Stimulated activated CD4-positive, alpha-beta T cell treated with anti-CD3 and anti-CD28 coated beads, TNF-alpha, amount 100 ng/mL, for 24 hours (primary cell): Measurements from ENCODE around the gene RNF126.

ENCODE experiments used
- DNase-seq, 3 experiments: peaks; one replicate each; pipeline ENCODE4 v3.0.0-alpha.2; 2020; ENCODE audit warnings: low read depth in 3 of 3

The RNF126 gene

DNA sequence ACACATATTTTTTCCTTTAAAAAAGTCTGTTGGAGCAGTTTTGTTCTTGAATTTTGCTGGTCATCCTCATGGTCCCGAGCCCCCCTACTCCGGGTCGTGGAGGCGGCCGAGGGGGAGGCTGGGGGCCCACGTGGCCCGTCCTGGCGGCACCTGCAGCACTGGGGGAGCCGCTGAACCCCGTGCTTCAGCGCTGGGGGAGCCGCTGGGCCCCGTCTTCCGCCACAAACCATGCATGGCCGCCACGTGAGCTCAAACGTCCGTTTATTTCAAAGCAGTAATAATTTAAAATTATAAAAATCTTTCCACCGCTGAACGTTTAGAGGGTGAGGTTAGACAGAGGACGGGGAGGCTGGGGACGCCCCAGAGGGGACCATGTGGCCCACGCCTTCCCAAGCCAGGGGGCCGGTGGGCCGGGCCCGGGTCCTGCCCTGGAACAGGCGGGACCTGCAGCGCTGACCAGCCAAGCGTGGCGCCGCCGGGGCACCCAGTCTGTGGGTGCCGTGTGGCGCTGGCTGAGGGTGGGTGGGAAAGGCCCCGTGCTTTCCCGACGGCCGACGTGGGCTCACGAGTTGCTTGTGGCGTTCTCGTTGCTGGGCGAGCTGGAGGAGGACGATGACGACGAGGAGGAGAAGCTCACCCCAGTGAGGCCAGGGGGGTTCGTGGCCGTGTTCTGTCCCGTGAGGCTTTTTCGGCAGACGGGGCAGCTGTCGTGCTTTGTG is 15.3 kb downstream of the RNF126 start:
- DNase-seq, result no peak

DNA sequence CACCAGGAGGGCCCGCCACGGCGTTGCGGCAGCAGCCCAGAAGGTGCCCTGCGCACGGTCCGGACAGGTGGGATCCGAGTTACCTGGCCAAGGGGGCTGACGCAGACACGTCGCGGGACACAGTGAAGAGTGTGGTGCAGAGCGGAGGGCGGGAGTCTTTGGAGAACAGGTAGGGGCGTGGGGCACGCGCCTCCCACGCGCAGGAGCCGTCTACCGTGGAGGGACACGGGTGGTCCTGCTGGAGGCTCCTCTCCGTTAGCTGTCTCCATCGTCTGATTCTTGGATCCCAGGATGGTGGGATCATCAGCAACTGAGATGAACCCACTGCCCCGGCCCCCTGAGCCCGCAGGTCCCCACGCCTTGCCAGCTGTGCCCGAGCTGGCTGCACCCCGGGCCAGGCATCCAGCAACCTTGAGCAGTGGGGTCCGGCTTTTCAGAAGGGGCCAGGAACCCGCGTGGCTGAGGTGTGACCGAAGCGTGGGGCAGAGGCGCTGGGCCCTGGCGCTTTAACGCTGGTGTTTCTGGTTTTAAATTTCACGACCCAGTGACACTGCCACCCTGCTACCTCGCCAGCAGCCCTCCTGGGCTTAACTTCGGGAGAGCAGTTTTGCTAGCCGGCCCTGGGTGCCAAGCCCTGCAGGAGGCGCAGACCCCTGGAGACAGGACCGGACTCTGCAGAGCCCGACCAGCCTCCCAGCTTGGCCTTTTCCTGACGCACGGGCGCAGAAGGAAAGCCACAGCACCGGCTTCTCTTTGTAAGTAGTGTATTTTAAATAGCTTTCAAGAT is 16.0 kb downstream of the RNF126 start:
- DNase-seq, result no peak

DNA sequence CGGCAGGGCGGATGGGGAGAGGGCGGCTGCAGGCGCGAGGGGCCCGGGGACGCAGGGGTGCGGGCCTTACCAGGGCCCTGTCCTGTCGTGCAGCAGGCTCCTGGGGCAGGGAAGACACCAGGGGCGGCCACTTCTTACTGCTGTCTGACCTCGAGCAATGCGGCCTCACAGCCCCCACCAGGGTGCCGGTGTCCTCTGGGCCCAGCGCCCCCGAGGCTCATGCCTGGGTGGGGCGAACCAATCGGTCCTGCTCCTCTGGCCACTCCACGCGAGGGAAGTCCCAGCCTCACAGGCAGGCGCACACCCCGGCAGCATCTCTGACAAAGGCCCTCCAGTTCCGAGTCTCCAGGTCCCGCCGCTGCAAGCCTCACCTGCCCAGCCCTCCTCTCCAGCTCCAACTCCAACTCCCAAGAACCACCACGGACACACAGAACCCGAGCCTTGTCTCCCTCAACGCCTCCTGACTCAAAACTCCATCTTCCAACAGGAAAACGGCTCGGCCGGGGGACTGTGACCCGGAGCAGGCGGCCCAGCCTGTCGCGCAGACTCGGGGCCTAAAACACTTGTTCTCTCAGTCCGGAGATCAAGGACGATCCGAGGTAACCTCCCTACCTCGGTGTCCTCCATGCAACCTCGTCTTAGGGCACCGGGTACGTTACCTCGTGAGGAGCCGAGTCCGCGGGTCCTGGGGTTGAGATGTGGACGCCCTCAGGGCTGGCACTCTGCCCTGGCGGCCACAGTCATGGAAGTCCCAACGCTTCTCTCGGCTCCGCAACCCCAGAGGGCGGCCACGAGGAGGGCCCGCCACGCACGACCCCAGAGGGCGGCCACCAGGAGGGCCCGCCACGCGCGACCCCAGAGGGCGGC is 16.9 kb downstream of the RNF126 start:
- DNase-seq, result no peak

DNA sequence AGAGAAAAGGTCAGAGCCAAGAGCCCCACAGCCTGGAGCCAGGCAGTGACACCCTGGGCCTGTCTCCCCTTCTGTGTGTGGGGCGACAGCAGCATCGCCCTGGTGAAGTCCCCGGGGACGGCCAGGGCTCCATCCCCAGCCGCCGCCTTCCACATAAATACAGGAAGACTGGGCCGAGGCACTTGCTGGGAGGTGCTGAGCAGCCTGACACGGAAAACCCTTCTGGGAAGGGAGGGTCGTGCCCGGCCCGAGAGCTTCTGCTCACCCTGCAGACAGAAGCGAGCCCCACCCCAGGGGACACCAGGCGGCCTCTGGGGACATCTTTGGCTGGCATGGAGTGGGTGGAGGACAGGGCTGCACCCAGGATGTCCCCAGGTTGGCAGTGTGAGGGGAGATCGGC is 18.2 kb downstream of the RNF126 start:
- DNase-seq, result no peak

DNA sequence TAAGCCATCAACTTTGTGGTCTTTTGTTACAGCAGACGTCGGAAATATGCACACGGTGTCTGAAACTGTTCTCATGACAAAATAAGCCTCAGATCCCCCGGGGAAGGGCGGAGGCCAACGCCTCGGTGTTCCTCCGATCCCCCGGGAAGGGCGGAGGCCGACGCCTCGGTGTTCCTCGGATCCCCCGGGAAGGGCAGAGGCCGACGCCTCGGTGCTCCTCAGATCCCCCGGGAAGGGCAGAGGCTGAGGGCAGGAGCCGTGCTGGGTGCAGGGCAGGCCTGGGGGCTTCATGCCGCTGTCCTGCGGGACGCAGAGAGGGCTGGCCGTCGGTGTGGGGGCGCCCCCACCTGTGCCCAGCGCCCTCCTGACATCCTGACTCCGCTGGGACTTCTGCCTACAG is 18.7 kb downstream of the RNF126 start:
- no peak for DNase-seq

DNA sequence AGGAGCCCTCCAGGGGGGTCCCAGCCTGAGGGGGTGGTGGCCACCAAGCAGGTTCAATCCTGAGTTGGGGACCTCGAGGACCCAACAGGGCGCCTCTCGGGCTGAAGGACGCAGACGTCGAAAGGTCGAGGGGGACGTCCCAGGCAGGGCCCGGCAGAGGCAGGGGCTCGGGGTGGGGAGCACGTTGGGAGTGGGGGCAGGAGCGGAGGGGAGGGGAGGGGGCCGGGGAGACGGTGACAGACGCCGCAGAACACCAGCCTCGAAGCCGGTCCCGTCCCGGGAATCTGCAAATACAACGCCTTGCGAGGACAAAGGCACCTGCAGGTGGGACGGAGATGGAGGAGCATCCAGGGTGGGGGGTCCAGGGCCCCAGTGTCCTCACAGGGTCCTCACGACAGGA is 19.3 kb downstream of the RNF126 start:
- no peak for DNase-seq

DNA sequence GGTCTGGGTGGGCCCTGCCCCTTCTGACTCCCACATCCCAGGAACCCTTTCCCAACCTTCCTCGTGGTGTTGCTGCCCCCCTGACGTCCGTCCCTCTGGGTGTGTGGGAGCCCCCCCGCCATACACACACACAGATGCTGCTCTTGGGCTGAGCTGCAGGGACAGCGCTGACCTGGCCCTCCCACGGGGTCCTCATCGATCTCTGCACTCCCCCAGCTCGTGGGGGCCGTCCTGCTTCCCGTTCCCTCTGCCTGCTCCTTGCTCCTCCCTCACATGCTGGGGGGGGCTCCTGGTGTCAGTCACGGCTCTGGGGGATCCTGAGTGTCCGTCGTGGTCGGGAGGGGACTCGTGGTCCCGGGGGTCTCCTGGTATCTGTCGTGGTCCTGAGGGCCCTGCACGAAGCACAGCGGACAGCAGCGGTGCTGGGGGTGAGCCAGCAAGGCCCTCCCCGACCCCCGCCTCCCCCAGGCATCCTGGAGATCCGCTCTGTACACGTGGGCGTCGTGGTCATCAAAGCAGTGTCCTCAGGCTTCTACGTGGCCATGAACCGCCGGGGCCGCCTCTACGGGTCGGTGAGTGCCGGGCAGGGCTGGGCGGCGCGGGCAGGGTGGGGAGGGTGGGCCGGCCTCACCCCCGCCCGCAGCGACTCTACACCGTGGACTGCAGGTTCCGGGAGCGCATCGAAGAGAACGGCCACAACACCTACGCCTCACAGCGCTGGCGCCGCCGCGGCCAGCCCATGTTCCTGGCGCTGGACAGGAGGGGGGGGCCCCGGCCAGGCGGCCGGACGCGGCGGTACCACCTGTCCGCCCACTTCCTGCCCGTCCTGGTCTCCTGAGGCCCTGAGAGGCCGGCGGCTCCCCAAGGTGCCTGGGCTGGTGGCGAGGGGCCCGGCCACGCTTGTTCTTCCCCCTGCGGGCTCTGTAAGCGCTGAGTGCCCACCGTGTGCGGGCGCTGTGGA is 20.0 kb downstream of the RNF126 start:
- no peak for DNase-seq

DNA sequence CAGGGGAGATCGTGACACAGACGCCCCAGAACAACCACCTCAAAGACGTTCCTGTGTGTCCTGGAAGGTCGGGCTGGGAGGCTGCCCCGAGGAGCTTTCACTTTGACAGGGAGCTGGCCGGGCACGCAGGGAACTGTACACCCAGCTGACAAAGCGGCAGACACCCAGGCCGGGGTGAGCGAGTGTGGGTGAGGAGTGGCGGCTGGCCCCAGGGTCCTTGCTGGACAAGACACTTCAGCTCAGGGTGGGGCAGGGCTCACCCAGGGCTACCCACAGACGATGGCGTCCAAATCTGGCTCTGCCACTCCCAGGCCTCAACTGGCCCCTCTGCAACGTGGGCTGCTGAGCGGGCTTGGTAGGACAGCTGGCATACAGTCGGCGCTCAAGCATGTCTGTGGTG is 21.3 kb downstream of the RNF126 start:
- DNase-seq, result no peak

DNA sequence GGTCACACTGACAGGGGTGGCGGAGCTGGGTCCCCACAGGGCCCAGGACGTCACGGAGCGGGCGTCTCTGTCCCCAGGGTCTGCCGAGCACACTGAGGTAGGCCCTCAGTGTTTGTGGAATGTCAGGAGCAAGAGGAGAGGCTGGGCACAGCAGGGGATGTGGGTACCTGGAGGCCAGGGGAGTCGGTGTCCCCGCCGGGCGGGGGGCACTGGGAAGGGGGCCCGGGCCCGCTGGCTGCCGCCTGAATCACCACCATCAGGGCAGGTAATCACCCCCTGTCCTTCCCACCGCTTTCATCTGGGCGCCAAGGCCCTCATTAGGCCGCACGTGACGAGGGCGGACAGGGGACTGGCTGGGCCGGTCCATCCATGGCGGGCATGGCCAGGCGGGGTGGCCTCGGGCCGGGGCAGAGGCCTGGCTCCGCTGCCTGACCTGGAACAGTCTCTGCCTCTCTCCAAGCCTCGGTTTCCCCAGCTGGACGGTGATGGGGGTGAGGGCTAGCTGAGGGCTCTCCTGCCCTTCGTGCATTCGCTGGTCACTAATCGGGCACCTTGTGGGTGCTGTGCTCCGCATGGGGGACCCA is 22.3 kb downstream of the RNF126 start:
- DNase-seq, result no peak

DNA sequence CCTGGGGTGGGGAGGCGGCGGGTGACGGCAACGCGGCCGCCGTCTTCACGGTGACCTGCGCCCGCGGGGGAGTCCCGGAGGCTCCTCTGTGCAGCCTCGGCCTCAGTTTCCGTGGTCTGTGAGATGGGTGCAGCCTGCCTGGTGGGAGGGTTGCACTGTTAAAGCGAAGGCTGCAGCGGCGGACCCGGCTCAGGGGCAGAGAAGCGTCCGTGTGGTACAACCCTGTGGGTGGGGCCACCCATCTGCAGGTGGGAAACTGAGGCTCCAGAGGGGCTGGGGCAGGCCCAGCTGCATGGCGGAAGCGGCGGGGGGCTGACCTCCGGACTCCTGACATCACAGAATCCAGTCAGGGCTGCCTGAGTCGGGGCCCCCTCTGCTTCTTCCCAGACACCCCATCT is 22.9 kb downstream of the RNF126 start:
- no peak for DNase-seq

DNA sequence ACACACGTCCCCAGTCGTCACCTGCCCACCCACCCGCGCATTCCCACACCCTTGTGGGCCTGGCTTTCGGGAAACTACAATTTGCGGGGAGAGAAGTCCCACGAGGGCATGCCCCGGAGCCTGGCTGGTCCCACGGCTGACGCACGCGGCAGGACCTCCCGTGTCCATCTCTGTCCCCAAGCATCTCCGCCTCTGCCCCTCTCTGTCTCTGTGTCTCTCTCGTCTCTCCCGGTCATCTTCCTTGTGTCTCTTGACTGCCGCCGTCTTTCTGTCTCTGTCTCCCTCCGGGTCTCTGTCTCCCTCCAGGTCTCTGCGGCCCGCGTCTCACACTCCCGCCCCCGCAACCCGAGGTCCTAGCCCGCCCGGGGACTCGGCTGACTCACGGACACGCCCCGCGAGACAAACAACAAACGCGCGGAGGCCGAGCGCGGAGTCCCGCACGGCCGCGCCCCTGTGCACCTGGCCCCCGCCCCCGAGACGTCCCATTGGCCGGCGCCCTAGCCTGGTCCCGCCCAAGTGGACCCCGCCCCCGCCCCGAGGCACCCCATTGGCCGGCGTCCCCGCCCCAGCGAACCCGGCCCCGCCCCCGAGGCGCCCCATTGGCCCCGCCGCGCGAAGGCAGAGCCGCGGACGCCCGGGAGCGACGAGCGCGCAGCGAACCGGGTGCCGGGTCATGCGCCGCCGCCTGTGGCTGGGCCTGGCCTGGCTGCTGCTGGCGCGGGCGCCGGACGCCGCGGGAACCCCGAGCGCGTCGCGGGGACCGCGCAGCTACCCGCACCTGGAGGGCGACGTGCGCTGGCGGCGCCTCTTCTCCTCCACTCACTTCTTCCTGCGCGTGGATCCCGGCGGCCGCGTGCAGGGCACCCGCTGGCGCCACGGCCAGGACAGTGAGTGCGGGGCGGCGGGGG is 23.5 kb downstream of the RNF126 start, which contains the start of gene FGF22:
Gene FGF22 (plus strand): TSS at position 627 of the 908 bp plus-strand sequence. CDS start 47 bp downstream, at position 674.
- DNase-seq, result peak; percentile 84 to 94 (median 93)

DNA sequence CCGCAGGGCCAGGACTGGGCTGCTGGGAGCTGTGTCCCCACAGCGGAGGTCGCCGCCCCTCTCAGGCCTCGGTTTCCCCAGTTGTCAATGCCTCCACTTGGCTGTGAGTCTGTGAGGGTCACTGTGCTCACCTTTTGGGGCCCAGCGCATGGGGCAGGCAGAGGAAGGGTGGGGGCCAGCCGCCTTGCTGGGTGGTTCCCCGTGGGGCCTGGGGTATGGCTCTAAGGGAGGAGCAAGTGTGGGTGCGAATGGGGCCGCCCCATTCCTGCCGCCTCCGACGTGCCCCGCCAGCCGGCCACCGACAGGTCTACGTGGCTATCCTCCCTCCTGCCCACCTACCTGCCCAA is 24.1 kb downstream of the RNF126 start:
- no peak for DNase-seq

DNA sequence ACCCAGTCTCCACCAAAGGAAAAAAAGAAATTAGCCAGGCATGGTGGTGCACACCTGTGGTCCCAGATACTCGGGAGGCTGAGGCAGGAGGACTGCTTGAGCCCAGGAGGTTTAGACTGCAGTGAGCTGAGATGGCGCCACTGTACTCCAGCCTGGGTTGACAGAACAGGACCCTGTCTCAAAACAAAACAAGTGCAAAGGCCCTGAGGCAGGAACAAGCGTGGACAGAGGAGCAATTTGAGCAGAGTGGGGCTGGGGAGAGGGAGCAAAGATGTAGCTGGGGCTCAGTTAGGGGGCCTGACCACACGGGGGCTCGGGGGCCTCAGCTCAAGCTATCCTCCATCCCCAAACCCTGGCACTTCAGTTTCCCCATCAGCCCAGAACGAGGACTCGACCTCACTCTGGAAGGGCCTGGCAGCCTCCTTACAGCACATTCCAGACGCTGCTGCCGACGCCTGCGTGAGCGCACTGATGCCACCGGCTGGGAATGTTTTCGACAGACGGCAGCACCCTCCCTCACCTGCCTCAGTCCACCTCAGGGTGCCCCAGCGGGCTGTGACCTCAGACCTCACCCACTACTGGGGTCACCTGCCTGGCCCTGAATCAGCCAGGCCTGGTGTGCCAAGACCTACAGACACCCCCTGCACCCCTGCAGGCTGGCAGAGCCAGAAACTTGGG is 27.9 kb downstream of the RNF126 start:
- DNase-seq, result no peak

DNA sequence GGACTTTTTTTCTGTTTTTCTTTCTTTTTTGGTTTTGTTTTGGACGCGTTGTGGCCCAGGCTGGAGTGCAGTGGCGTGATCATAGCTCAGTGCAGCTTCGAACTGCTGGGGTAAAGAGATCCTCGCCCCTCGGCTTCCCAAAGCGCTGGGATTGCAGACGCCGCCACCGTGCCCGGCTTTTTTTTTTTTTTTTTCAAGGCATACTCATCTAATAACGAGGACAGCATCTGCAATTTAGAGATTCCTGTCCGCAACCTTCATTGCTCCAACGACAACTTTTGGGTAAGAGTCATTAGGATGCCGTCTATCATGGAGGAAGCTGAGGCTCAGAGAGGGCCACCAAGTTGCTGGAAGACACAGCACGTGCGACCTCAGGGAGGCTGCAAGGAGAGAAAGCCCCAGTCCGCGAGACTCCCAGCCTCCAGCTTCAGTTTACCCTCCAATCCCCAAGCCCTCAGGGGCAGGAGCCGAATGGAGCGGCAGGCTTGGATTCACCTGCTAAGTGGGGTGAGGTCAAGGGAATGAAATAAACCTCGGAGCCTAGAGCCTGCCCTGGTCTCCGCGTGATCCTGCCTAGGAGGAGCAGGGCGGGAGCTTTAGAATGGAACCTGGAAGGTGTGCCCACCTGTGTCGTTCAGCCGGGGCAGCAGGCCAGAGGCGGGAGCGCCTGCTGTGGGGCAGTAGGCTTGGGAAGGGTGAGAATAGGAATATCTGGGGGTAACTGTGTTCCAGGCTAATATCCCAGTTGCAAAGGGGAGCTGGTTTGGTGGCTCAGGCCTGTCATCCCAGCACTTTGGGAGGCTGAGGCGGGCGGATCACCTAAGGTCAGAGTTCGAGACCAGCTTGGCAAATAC is 29.0 kb downstream of the RNF126 start:
- no peak for DNase-seq

DNA sequence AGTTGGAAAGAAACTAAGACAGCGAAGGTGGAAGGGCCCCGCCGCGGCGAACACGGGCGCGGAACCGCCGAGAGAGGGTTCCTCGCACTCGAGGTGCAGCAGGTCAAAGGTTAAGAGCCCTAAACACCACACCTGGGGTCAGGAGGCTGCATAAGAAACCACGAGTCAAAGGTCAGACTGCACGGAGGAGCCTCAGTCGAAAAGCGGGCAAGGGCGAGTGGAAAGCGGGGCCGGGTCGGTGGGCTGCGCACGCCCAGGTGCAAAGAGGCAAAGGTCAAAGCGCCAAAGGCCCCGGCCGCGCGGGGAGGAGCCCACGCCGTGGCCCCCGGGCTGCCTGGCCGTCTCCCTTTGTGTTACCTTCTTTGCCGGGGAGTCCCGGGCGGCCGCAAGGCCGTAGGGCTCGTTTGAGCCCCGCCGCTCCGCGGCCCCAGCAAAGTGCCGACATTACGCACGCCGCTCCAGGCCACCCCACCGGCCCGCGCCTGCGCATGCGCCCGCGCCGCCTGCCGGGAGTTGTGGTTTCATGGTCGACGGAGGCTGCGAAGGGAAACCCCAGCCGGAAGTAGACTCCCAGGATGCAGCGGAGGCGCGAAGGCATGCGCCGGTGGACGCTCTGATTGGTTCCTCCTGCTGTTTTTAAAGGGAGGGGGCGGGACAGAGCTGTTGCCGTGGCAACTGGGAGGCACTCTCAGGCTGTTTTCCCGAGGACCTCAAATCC is 29.8 kb downstream of the RNF126 start, which contains the start of gene POLRMT:
Gene POLRMT (minus strand): TSS at position 470 of the 718 bp plus-strand sequence. CDS start 25 bp downstream, at position 445.
- peak; percentile 93 to 95 (median 94) for DNase-seq

DNA sequence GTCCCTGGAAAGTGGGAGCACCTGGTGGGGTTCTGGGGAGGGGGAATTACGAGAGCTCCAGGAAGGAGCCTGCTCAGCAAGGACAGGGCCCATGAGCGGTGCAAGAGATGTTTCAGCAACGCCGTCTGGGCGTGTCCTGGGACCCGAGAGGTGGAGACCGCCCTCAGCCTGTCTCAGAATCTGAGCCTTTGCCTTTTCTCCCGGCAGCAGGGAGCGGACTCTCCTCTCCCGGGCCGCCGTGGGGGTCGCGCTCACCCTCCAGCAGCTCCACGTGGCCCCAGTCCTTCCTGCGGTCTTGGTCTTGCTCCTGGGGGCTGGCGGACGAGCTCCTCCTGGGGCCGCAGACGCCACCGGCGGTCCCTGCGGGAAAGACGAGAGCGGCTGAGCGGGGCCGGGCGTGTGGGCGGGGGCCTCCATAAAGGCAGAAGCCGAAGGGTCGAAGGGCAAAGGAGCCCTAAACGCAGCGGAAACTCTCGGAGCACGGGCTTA is 30.4 kb downstream of the RNF126 start:
- DNase-seq, result peak in 1 of 3 experiments; percentile 56
